HK-2 (cell line): ENCODE data around the gene FAM20C.
"Not testable (repeated sequence)": the region's sequence is repeated elsewhere in the genome, so short reads cannot be mapped to it uniquely, and the experiment has no call there.

Experiments used
- DNase-seq: peaks from one replicate; pipeline ENCODE4 v3.0.0-alpha.2; 2018; ENCODE audit not compliant: unreplicated experiment

The FAM20C gene

GRCh38 chr7:290554-291372, 98.4 kb downstream of the FAM20C start:
- DNase-seq, result no peak

- peak; percentile 74 for DNase-seq
Observed at GRCh38 chr7:291373-292092, 99.2 kb downstream of the FAM20C start.

GRCh38 chr7:292226-292625, 99.9 kb downstream of the FAM20C start:
- no peak for DNase-seq

GRCh38 chr7:292826-293225, 100.5 kb downstream of the FAM20C start:
- no peak for DNase-seq

- DNase-seq, result no peak
Observed at GRCh38 chr7:293681-294439, 101.5 kb downstream of the FAM20C start.

- DNase-seq, result no peak
Observed at GRCh38 chr7:294440-295154, 102.2 kb downstream of the FAM20C start.

- DNase-seq, result no peak
Observed at GRCh38 chr7:295155-296154, 103.1 kb downstream of the FAM20C start.

- DNase-seq, result no peak
Observed at GRCh38 chr7:296373-296945, 104.1 kb downstream of the FAM20C start.

GRCh38 chr7:297141-297540, 104.8 kb downstream of the FAM20C start:
- DNase-seq, result not testable (repeated sequence)

- no peak for DNase-seq
Observed at GRCh38 chr7:297611-298374, 105.4 kb downstream of the FAM20C start.

GRCh38 chr7:298375-298702, 106.0 kb downstream of the FAM20C start:
- no peak for DNase-seq

- no peak for DNase-seq
Observed at GRCh38 chr7:298743-299142, 106.4 kb downstream of the FAM20C start.

GRCh38 chr7:299169-299568, 106.8 kb downstream of the FAM20C start:
- DNase-seq, result no peak

GRCh38 chr7:299628-300027, 107.3 kb downstream of the FAM20C start:
- no peak for DNase-seq

GRCh38 chr7:300048-300447, 107.7 kb downstream of the FAM20C start:
- DNase-seq, result no peak

GRCh38 chr7:300546-301290, 108.3 kb downstream of the FAM20C start:
- no peak for DNase-seq

GRCh38 chr7:301291-302053, 109.1 kb downstream of the FAM20C start:
- no peak for DNase-seq
